Gastrocnemius medialis (tissue), 4 donors: ENCODE measurements around the gene NAIP.
"Not testable (repeated sequence)": the region's sequence is repeated elsewhere in the genome, so short reads cannot be mapped to it uniquely, and the experiment has no call there.

Experiments
- CTCF ChIP-seq, 5 experiments: fragments of 450-650 bp in 3 of 5; fragments of 200-600 bp in 2 of 5; sonication (generic) in 2 of 5; IDR thresholded peaks in 4 of 5; conservative IDR thresholded peaks in 1 of 5; 1 replicate in 4 of 5; 2 replicates in 1 of 5; pipeline ENCODE4 v1.5.1; 2016 to 2019; ENCODE audit warnings: antibody characterized with exemption in 5 of 5, mild to moderate bottlenecking in 3 of 5, moderate library complexity in 3 of 5
- POLR2A ChIP-seq, 2 donors: fragments of 450-650 bp; IDR thresholded peaks; one replicate each; pipeline ENCODE4 v1.6.1; 2017; ENCODE audit warnings: antibody characterized with exemption in 2 of 2, mild to moderate bottlenecking in 2 of 2, moderate library complexity in 2 of 2

DNA sequence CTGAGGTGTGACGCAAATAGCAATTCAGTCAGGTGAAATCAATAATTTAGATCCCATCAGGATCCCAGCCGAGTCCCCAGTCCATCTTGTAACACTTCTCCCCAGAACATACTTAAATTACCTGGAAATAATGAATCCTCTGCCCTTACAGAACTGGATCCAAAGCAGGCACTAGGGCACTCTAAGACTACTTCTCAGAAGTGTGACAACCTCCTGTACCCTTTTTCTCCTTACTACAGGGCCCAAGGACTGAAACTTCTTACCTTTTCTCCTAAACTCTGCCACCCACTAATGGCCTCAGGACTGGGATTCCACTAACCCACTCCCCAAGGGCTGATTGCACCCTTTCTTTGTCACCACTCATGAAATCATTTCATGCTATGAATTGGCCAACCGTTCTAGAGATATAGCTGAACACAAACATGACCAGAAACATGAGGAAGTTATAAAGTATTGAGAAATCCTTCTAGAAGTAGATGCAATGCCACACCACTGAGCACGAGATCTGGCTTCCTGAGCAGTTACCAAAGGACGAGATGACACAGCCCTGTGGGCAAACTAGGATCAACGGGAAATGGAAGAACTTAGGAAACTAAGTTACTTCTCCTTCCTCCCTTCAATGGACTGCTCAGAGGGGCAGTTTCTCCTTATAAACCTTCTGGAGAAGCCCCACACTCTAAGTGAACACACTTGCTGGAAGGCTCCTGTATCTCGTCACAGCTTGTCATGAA lies 6.1 kb upstream of the NAIP start:
- not testable (repeated sequence) for TF ChIP-seq CTCF (IDR thresholded peaks at IDR 0.05 in 4 of 5, conservative IDR thresholded peaks at IDR 0.05 in 1 of 5); POLR2A (IDR thresholded peaks at IDR 0.05)
